HG03378 (cell line): Measurements from ENCODE around the gene CDR2L.
"Not testable (repeated sequence)": the region's sequence is repeated elsewhere in the genome, so short reads cannot be mapped to it uniquely, and the experiment has no call there.

ENCODE experiments used
- ATAC-seq: cut with Tn5 transposase; IDR thresholded peaks from one replicate; pipeline ENCODE4 v1.9.1; 2021; ENCODE audit warnings: mild to moderate bottlenecking, moderate library complexity; ENCODE audit not compliant: unreplicated experiment

Gene CDR2L

DNA sequence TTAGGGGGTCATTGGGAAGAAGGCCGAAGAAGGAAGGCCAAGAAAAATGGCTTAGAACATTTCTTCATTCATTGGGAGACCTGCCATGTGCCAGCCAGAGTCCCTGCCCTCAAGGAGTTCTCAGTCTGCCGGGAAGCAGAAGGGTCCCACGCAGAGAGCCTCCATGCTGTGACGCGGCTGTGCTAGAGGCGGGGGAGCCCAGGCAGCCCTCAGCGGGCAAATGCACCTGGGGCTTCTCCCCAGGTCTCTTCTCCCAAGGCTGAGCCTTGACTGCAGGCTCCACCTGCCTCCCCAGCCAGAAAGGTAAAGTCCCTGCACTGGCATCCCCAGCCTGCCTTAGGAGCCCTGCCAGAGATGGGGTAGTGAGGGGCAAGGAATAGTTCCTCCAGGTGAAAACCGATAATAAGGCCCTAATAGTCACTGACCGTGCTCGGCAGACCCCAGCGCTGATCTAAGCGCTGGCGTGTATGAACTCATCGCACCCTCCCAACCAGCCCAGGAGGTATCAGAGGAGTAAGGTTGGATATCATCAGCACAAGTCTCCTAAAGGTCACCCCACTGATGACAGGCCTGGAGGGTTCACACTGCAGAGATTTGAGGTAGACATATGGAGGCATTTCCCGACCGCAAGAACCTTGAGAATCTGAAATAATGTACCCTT, 6.0 kb upstream of the CDR2L start:
- ATAC-seq = no peak

DNA sequence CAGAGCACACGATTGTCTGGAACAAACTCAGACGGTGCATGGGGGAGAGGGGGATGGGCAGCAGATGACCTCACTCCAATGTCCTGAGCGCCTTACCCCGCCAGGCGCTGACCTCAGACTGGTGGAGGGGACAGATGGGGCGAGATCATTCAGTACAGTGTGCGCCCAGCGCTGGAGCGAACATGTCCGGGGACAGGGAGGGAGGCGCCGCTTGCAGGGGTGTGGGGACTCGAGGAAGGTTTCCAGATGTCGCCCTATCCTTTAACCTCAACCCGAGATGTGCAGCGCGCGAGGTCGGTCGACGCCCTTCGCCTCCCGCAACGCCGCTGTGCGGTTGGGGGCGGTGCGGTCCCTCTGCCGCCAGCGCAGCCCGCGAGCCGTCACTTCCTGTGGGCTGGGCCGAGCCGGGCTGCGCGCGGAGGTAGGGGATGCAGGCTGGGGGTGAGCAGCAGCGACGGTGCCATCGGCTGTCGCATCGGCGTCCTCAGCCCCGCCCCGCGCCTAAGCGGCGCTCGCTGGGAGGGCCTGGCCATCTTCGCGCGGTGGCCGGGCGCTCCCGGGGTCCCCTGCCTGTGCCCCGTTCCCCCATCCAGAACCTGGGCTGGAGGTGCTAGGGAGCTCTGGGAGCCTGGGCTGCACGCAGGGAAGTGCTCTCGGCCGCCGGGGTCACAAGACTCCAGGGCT, 5.3 kb upstream of the CDR2L start:
- ATAC-seq = no peak

DNA sequence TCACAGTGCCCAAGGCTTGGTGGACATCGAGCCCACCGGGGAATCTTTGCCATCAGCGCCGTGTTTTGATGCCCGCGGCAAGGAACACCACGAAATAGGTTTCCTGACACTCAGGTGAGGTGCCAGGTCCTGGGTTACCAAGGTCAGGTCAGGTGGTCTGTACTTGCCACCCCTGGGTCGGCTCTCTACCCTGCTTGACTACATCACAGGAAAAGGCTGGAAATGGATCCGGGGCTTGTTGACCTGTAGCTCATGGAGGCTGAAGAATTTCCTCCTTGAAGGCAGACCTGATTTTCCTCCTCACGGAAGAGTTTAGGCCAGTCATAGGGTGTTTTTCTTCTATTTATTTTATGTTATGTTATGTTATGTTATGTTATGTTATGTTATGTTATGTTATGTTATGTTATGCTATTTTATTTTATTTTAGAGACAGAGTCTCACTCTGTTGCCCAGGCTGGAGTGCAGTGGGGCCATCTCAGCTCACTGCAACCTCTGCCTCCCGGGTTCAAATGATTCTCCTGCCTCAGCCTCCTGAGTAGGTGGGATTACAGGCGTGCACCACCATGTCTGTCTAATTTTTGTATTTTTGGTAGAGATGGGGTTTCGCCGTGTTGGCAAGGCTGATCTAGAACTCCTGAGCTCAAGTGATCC, 4.6 kb upstream of the CDR2L start:
- ATAC-seq = not testable (repeated sequence)

DNA sequence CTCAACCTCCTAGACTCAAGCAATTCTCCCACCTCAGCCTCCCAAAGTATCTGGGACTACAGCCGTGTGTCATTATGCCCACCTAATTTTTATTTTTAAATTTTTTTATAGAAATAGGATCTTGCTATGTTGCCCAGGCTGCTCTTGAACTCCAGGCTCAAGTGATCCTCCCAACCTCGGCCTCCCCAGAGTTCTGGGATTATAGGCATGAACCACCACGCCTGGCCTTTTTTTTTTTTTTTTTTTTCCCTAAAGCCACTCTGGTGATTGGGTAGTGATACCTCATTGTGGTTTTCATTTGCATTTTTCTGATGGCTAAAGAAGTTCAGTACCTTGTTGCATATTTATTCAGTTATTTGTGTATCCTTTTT, 1.2 kb upstream of the CDR2L start:
- no peak for ATAC-seq

DNA sequence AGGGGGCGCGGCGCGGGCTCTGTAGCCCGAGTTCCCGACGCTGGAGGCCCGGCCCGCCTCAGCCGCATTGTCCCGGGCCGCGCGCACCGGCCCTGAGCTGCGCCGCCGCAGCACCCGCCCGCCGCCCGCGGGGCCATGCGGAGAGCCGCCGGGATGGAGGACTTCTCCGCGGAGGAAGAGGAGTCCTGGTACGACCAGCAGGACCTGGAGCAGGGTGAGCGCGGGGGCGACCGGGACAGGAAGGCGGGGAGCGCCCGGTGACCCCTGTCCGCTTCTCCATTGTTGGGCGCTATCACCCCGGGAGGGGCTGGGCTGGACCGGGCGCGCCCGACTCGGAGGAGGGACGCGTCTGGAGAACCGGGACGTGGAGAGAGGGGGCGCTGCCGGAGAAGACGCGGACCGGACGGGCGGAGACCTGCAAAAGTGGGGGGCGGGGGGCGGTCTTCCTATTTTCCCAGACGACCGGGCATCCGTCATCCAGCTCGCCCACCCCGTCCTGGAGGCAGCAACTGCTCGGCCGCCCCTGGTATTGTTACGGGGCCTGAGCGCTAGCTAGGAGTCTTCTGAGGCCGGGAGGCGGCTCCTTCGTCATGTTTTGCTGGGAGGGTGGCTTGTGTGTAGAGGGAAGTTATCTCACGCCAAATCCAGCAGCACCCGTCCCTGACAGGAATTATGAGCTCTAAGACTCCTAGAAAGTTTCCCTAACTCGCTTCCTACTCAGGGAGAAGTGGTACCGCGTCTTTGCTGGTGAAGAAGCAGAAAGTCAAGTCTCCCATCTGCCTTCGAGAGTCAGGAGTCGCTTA, 678 bp downstream of the CDR2L start:
- no peak for ATAC-seq

DNA sequence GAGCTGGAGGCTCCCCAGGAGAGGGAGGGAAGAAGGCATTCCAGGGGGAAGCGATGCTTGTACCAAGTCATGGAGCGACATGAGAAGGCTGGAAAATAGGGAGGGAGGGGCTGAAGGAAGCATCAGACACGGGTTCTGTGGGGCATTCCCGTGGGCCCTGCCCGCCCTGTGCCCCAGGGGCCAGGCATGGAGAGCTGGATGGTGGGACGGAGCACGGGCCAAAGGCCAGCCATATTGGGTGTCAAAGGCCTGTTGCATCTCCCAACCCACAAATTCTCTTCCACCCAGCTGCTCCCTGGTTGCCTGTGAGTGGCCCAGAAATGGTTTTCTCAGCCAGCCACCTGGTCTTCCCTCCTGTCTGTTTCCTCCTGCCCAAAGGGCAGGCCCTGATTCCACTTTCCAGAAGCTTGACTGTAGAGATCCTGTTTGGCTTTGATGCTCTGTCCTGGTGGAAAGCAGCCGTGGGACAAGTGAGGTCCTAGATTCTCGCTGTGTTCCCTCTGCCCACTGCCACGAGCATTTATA, 3.2 kb downstream of the CDR2L start:
- no peak for ATAC-seq

DNA sequence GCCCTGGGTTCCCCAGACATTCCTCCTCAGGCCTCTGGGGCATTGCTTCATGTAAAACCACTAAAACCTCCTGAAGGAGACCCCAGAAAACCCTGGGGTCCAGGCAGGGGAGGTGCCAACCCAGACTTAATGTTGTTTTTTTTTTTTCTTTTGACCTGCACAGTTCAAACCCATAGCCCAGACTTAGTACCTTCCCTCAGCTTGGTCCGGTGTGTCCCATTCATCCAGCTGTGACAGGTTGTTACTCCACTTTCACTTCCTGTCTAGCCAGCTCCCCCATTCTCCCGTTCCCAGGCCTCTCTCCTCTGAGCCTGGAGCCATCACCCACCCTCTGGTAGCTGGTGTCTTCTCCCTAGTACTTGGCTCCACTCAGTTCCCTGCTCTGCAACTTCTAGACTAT, 4.8 kb downstream of the CDR2L start:
- no peak for ATAC-seq

DNA sequence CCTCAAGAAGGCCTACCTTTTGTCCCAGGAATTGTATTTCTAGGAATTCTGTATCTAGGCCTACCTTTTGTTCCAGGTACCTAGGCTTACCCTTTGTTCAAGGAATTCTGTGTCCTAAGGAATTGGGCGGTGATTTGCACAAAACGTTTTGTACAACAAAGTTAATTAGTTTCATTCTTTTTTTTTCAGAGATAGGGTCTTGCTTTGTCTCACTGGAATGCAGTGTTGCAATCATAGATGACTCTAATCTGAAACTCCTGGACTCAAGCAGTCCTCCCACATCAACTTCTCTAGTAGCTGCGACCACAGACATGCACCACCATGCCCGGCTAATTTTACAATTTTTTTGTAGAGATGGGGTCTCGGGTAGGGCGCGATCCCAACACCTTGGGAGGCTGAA, 7.0 kb downstream of the CDR2L start:
- no peak for ATAC-seq

DNA sequence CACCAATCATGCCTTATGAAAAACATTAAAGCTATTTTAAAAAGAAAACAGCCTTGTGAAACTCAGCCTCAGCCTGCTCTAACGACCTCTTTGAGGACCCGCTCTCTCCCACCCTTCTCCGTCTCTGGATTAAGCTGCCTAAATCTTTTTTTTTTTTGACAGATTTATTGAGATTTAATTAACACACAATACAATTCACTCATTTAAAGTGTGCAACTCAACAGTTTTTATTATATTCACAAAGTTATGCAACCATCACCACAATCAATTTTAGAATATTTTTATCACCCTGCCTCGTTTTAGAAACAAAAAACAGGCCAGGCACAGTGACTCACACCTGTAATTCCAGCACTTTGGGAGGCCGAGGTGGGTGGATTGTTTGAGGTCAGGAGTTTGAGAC, 8.4 kb downstream of the CDR2L start:
- ATAC-seq = no peak

DNA sequence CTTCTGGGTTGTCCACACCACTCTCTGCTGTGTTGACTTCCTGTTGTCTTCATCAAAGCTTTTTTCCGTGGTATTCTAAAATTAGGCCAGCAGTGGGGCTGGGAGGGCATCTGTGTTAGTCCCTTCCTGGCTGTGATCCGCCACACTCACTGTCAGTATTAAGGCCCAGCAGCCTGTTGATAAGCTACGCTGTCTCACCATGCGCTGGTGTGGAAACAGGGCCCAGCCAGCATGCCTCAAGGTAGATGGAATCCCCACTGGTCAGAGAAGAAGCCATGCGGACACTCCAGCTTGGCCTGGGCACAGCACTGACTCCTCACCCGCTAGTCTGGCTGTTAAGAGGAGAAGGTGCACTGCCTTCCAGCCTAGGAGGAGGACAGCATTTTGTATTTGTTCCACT, 11.4 kb downstream of the CDR2L start:
- no peak for ATAC-seq

DNA sequence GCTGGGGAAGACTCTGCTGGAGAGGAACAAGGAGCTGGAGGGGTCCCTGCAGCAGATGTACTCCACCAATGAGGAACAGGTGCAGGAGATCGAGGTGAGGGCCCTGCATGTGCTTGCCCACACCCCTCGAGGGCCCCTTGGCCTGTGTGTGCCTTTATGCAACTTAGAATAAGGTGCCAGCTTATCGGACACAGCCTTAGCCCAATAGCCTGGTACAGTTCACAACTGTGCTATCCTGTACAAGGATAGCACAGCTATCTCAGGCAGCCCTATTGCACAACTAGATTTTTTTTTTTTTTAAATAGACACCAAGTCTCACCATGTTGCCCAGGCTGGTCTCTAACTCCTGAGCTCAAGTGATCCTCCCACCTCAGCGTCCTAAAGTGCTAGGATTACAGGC, 12.1 kb downstream of the CDR2L start:
- ATAC-seq = no peak

DNA sequence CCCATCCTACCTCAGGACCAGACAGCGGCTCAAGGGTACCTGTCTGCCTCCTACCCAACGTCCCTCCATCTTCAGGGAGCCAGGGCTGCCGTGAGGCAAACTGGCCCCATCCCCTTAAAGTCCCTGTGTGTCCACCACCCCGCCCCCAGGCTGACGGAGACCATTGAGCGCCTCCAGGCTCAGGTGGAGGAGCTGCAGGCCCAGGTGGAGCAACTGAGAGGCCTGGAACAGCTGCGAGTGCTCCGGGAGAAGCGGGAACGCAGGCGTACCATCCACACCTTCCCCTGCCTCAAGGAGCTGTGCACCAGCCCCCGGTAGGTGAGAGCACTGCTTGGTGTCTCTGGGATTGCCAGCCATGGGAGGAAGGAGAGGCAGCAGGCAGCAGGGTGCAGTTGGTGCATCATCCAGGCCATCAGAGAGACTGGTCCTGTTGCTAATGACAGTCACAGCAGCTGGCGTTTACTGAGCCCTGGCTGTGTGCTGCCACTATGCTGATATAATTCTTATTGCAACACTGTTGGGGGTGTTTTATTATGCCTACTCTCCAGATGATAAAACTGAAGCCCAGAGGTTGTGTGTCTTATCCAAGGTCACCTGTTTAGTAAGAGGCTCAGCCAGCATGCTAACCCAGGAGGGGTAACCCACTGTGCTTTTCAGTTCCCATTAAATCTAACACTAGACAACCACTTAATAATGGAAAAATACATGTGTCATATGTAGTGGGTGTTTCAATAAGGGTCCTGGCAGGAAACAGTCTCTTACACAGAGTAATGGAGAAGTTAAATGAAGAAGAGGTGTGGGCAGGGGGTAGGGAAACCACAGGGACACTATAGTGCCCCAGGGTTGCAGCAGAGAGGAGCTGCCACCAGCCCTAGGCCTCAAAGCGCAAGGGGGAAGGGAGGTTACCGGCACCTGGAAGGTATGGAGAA, 14.7 kb downstream of the CDR2L start:
- no peak for ATAC-seq

DNA sequence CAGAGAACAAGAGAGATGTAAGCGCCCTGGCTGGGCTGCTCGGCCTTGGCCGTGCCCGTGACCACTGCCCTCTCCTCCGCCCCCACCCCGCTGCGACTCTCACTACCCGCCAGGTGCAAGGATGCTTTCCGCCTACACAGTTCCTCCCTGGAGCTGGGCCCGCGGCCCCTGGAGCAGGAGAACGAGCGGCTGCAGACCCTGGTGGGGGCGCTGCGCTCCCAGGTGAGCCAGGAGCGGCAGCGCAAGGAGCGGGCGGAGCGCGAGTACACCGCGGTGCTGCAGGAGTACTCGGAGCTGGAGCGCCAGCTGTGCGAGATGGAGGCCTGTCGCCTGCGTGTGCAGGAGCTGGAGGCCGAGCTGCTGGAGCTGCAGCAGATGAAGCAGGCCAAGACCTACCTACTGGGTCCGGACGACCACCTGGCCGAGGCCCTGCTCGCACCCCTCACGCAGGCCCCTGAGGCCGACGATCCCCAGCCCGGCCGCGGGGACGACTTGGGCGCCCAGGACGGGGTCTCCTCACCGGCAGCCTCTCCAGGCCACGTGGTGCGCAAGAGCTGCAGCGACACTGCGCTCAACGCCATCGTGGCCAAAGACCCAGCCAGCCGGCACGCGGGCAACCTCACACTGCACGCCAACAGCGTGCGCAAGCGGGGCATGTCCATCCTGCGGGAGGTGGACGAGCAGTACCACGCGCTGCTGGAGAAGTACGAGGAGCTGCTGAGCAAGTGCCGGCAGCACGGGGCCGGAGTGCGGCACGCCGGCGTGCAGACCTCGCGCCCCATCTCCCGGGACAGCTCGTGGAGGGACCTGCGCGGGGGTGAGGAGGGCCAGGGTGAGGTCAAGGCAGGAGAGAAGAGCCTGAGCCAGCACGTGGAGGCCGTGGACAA, 15.9 kb downstream of the CDR2L start:
- no peak for ATAC-seq

DNA sequence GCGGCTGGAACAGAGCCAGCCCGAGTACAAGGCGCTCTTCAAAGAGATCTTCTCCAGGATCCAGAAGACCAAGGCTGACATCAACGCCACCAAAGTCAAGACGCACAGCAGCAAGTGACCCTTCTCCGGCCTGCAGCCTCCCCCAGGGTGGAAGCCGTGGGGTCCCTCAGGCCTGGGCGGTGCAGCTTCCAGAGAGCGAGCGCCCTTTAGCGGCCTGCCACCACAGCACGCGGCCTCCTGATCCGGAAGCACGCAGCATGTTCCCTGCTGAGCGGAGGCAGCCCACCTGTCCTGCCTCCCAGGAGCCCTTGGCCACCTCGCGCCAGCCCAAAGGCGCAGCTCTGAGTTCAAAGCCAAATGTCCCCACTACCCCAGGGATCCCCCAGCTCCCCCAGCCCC, 16.5 kb downstream of the CDR2L start:
- no peak for ATAC-seq

DNA sequence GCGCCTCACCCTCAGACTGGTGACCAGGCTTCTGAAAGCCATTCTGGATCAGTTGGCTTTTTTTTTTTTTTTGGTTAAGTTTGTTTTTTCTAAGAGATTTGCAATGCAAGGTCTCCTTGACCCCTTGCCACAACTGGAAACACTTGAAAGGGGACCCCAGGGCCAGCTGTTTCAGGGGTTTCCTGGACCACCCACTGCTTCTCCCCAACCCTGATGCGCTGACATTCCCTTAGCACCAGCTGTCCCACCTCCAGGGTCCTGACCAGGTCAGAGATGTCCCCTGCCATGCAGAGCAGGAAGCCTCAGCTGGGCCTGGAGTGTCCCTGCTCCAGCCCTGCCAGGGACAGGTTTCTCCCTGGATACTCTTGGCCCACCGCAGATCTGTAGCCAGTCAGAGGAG, 16.9 kb downstream of the CDR2L start:
- no peak for ATAC-seq

DNA sequence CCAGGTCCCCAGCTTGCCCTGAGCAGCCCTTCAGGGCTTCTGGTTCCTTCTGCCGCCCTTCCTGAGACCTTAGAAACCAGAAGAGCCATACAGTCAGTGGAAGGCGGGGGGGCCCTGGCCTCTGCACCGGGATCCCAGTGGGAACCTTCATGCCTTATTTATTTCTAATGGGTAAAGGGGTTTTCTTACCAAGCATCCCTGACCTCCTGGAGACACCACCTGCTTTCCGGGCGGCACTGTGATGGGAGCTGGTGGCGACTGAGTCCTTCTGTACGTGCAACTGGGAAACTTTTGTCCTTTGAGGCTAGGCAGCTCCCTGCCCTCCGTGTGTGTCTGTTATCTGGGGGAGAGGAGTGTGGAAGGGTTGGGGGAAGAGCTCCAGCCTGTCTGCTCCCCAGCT, 17.9 kb downstream of the CDR2L start:
- ATAC-seq = no peak

DNA sequence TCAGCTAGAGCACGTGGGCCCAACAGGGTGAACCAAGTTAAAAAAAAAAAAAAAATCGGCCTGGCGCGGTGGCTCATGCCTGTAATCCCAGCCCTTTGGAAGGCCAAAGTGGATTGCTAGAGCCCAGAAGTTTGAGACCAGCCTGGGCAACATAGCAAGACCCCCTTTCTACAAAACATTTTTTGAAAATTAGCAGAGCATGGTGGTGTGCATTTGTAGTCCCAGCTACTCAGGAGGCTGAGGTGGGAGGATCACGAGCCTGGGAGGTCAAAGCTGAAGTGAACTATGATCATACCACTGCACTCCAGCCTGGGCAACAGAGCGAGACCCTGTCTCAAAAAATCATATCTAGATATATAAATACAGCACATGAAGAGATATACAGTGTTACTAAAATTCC, 18.7 kb downstream of the CDR2L start:
- ATAC-seq = not testable (repeated sequence)

DNA sequence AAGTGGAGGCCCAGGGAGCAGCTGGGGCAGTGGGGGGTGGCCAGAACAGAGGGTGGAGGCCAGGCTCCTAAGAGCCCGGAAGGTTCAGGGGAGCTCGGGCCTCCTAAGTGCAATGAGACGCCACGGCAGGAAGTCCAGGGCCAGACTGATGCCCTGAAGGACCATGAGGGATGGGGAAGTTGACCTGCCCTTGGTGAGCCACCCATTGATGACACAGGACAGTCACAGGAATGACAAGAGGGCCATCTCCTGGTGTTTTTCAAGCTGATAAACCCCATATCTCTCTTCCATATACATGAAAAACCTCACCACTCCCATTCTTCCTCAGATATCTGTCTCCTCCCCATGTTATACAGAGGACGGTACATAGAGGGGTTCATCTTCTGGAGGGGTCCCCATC, 19.2 kb downstream of the CDR2L start:
- ATAC-seq = no peak

DNA sequence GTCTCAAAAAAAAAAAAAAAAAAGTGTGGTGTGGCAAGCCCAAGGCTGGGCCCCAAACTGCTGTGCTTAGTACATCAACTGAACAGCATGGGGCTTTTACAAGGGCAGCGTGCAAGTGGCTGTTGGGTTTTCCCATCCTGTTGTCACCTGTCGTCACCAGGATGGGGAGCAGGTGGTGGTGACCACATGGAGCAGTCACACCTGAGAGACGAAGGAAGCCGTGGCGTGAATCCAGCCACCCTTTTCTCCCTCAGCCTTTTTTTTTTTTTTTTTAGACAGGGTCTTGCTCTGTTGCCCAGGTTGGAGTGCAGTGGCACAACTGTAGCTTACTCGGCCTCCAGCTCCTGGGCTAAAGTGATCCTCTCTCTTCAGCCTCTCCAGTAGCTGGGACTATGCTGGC, 20.9 kb downstream of the CDR2L start:
- ATAC-seq = no peak
